ENCODE data around the gene AQP2. TPM values are rescaled to one million over a fixed set of nuclear protein-coding genes. Genes with fewer than 3 reads are reported as not detected.
"Not testable (repeated sequence)": the region's sequence is repeated elsewhere in the genome, so short reads cannot be mapped to it uniquely, and the experiment has no call there.

The AQP2 gene
- total RNA-seq, 2 donors from 2014 or later, result not detected

DNA sequence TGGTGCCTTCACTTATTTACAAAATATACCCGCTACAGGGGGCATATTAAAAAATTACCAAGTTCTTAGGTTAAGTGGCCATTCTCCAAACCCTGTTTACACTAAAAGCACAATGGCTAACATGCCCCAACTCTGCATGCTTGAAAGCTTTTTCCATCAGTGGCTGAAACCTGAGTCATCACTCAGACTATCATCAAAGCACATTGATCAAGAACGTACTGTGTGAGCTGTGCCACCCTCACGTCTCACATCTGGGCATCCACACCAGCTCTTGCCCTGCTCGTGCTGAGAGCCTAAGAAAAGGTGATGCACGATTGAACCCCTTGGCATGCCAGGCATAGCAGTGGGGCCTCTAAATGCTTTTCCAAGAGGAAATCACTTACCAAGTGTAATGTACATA lies 35.4 kb downstream of the AQP2 start:
- peak; percentile 42 for DNase-seq
- Mint-ChIP-seq H3K4me1 (peaks cover 69% of the 10 kb centered on the region), H3K27me3 (ENCODE audit: insufficient read depth) (peaks cover 4% of the 10 kb centered on the region), H3K27ac (no peak overlapping the region), H3K4me3 (no peak overlapping the region), H3K36me3 (ENCODE audit: low read depth) (peaks cover 8% of the 10 kb centered on the region), H3K9me3 (no peaks in the 10 kb centered on the region)
- TF ChIP-seq, protein P1, sequence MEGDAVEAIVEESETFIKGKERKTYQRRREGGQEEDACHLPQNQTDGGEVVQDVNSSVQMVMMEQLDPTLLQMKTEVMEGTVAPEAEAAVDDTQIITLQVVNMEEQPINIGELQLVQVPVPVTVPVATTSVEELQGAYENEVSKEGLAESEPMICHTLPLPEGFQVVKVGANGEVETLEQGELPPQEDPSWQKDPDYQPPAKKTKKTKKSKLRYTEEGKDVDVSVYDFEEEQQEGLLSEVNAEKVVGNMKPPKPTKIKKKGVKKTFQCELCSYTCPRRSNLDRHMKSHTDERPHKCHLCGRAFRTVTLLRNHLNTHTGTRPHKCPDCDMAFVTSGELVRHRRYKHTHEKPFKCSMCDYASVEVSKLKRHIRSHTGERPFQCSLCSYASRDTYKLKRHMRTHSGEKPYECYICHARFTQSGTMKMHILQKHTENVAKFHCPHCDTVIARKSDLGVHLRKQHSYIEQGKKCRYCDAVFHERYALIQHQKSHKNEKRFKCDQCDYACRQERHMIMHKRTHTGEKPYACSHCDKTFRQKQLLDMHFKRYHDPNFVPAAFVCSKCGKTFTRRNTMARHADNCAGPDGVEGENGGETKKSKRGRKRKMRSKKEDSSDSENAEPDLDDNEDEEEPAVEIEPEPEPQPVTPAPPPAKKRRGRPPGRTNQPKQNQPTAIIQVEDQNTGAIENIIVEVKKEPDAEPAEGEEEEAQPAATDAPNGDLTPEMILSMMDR (conservative IDR thresholded peaks at IDR 0.05), result no peak
- no peak overlapping the region for H3K27ac ChIP-seq (ENCODE audit: low read depth, low read length)
- peaks cover 31% of the 10 kb centered on the region for H3K27me3 ChIP-seq (ENCODE audit: control insufficient read depth, insufficient read depth, low read length, poor library complexity, severe bottlenecking)
- H3K36me3 ChIP-seq (ENCODE audit: control insufficient read depth, insufficient read depth, low read length), result peaks cover 27% of the 10 kb centered on the region
- H3K4me1 ChIP-seq (ENCODE audit: control insufficient read depth, insufficient read depth, low read length), result peaks cover 26% of the 10 kb centered on the region
- no peak overlapping the region for H3K4me3 ChIP-seq (ENCODE audit: low read length)
- no peaks in the 10 kb centered on the region for H3K9me3 ChIP-seq (ENCODE audit: control insufficient read depth, low read length)
- WGBS, 2 experiments (ENCODE audit: insufficient coverage in 1 of 2, insufficient read length in 1 of 2), result 92 to 93% methylated on average over 4 to 5 of the region's 5 CpGs
- H3K9ac ChIP-seq (ENCODE audit: extremely low read depth, low read length, poor library complexity, severe bottlenecking), result no peak overlapping the region

DNA sequence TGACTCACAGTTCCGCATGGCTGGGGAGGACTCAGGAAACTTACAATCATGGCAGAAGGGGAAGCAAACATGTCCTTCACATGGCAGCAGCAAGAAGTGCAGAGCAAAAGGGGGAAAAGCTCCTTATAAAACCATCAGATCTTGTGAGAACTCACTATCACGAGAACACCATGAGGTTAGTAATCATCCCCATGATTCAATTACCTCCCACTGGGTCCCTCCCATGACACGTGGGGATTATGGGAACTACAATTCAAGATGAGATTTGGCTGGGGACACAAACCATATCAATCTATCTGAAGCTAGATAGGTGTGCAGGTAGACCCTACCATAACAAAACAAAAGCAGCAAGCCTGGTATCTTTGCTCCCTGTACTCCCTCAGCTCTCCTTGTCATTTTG lies 35.9 kb downstream of the AQP2 start:
- H3K9me3 Mint-ChIP-seq; H3K9ac ChIP-seq (ENCODE audit: extremely low read depth, low read length, poor library complexity, severe bottlenecking); H3K4me3 Mint-ChIP-seq; H3K27me3 Mint-ChIP-seq (ENCODE audit: insufficient read depth); H3K27ac Mint-ChIP-seq; H3K4me3 ChIP-seq (ENCODE audit: low read length); H3K27ac ChIP-seq (ENCODE audit: low read depth, low read length); H3K9me3 ChIP-seq (ENCODE audit: control insufficient read depth, low read length); H3K36me3 Mint-ChIP-seq (ENCODE audit: low read depth): not testable (repeated sequence)
- Histone ChIP-seq H3K36me3 (ENCODE audit: control insufficient read depth, insufficient read depth, low read length) (peaks cover 28% of the 10 kb centered on the region), H3K27me3 (ENCODE audit: control insufficient read depth, insufficient read depth, low read length, poor library complexity, severe bottlenecking) (peaks cover 31% of the 10 kb centered on the region), H3K4me1 (ENCODE audit: control insufficient read depth, insufficient read depth, low read length) (peaks cover 26% of the 10 kb centered on the region)
- DNase-seq, result peak; percentile 67
- WGBS, 2 experiments (ENCODE audit: insufficient coverage in 1 of 2, insufficient read length in 1 of 2), result 48 to 63% methylated on average over 2 to 3 of the region's 3 CpGs
- peaks cover 64% of the 10 kb centered on the region for H3K4me1 Mint-ChIP-seq

DNA sequence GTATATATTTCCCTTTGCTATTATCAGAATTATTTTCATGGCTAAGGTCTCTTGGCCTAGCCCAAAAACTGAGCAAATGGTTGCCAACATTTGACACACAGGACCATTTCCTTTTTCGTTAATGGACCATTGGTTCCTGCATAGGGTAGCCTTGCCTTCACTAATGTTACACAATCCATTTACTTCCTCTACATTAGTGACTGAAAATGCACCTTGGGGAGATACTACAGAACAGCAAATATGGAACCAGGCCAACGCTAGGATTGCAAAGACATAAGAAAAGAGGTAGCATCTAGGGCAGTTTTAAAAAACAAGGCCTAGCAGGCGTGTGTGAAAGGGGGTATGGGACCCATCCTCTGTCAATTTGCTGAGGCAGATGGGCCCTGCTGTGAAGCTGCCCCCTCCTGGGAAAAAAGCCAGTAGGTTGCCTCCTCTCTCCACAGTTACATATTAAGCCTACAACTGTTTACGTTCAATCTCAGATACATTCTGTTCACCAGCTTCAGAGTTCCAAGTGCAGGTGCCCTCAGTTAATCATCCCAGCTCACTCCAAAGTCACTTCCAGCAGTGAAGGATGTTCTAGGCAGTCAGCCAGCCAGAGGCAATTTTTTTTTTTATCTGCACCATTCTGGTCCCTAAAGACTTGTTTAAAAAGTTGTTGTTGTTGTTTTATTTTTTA lies 37.2 kb downstream of the AQP2 start:
- Mint-ChIP-seq H3K4me1 (peaks cover 64% of the 10 kb centered on the region), H3K27ac (no peak overlapping the region), H3K4me3 (no peak overlapping the region), H3K27me3 (ENCODE audit: insufficient read depth) (no peaks in the 10 kb centered on the region), H3K36me3 (ENCODE audit: low read depth) (peaks cover 17% of the 10 kb centered on the region), H3K9me3 (no peaks in the 10 kb centered on the region)
- Histone ChIP-seq H3K27ac (ENCODE audit: low read depth, low read length) (no peak overlapping the region), H3K36me3 (ENCODE audit: control insufficient read depth, insufficient read depth, low read length) (peaks cover 40% of the 10 kb centered on the region), H3K9me3 (ENCODE audit: control insufficient read depth, low read length) (no peaks in the 10 kb centered on the region), H3K4me1 (ENCODE audit: control insufficient read depth, insufficient read depth, low read length) (peaks cover 26% of the 10 kb centered on the region), H3K27me3 (ENCODE audit: control insufficient read depth, insufficient read depth, low read length, poor library complexity, severe bottlenecking) (peaks cover 20% of the 10 kb centered on the region), H3K4me3 (ENCODE audit: low read length) (no peak overlapping the region), H3K9ac (ENCODE audit: extremely low read depth, low read length, poor library complexity, severe bottlenecking) (no peak overlapping the region)
- TF ChIP-seq, protein P1 (conservative IDR thresholded peaks at IDR 0.05), result no peak
- 89 to 100% methylated on average over 3 to 4 of the region's 4 CpGs for WGBS, 2 experiments (ENCODE audit: insufficient coverage in 1 of 2, insufficient read length in 1 of 2)
- peak; percentile 34 for DNase-seq

DNA sequence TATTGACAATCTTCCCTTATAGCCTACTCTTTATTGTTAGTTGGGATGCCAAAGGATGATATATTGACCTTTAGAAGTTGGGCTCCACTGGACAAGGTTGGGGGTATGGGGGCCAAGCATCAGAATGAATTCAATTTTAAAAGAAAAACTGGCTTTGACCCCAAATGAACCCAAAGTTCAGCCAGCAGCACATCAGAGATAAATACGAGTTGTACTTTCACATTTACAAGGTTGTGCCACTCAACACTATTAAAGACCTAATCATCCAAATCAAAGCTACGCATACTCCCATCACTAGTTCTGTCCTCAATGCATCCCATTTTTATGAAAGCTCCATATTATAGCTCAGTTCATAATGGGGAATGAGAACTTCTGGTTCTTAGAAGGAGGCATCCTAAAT lies 38.9 kb downstream of the AQP2 start:
- Histone ChIP-seq H3K36me3 (ENCODE audit: control insufficient read depth, insufficient read depth, low read length) (peaks cover 56% of the 10 kb centered on the region), H3K4me1 (ENCODE audit: control insufficient read depth, insufficient read depth, low read length) (peaks cover 21% of the 10 kb centered on the region), H3K27me3 (ENCODE audit: control insufficient read depth, insufficient read depth, low read length, poor library complexity, severe bottlenecking) (peaks cover 14% of the 10 kb centered on the region)
- H3K27ac ChIP-seq (ENCODE audit: low read depth, low read length); H3K4me3 Mint-ChIP-seq; H3K27ac Mint-ChIP-seq; H3K9me3 ChIP-seq (ENCODE audit: control insufficient read depth, low read length); H3K9me3 Mint-ChIP-seq; H3K9ac ChIP-seq (ENCODE audit: extremely low read depth, low read length, poor library complexity, severe bottlenecking); H3K27me3 Mint-ChIP-seq (ENCODE audit: insufficient read depth); H3K4me3 ChIP-seq (ENCODE audit: low read length): not testable (repeated sequence)
- Mint-ChIP-seq H3K36me3 (ENCODE audit: low read depth) (peaks cover 28% of the 10 kb centered on the region), H3K4me1 (peaks cover 60% of the 10 kb centered on the region)
- WGBS, 2 experiments (ENCODE audit: insufficient coverage in 1 of 2, insufficient read length in 1 of 2), result 75% methylated on average over 1 of the region's 2 CpGs; no CpG with 5 or more reads in 1 of the 2 experiments
- DNase-seq, result peak; percentile 36
